AG09309 (cell line): ENCODE data around the gene FOXK2.
A peak's percentile ranks its signal among the peaks of the same experiment; 100 is the strongest.

Experiments
- DNase-seq: peaks from one replicate; pipeline ENCODE4 v3.0.0-alpha.2; 2010; ENCODE audit warnings: low read depth
- H3K4me3 ChIP-seq: 2 replicates; pipeline ENCODE4 v1.5.1; 2011; ENCODE audit warnings: mild to moderate bottlenecking, low read depth, low read length, moderate library complexity; ENCODE audit not compliant: control insufficient read depth
- CTCF ChIP-seq: IDR thresholded peaks from 2 replicates; pipeline ENCODE4 v1.5.1; 2011; ENCODE audit warnings: mild to moderate bottlenecking, low read depth, low read length, inconsistent platforms; ENCODE audit not compliant: insufficient read depth, control insufficient read depth; ENCODE audit errors: missing control alignments

FOXK2 gene

DNA sequence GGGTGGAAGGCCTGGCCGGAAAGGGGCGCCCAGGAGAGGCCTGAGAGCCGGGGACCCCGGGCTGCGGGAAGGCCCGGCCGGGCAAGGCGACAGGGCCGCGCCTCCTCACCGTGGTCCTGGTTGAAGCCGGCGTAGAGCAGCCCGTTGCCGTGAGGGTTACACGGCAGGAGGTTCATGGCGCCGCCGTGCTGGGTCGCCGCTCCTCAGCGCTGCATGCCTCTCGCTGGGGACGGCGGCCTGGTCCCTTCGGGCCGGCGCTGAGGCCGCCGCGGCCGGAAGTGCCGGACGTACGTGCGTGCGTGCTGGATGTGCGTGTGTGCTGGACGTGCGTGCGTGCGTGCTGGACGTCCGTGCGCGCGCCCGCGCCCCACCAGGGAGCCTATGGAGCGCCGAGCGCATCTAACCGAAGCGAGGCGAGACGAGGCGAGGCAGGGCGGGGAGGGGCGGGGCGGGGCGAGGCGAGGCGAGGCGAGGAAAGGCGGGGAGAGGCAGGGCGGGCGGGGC lies 128.7 kb downstream of the FOXK2 start, which contains the start of gene WDR45B:
TSS of gene WDR45B (minus strand) at position 280 of the 504 bp plus-strand sequence. CDS start at position 176, 104 bp downstream.
- TF ChIP-seq CTCF = no peak
- peak within 1 kb of the TSS; percentile 94 for H3K4me3 ChIP-seq
- peak; percentile 92 for DNase-seq

GRCh38 chr17:82648742-82649331 lies 129.3 kb downstream of the FOXK2 start:
- H3K4me3 ChIP-seq = peak overlapping the region; percentile 55
- DNase-seq = no peak
- TF ChIP-seq CTCF = no peak

- no peak for DNase-seq
- H3K4me3 ChIP-seq = no peak overlapping the region
- TF ChIP-seq CTCF = no peak
Measured at GRCh38 chr17:82649501-82650261, 130.1 kb downstream of the FOXK2 start.

DNA sequence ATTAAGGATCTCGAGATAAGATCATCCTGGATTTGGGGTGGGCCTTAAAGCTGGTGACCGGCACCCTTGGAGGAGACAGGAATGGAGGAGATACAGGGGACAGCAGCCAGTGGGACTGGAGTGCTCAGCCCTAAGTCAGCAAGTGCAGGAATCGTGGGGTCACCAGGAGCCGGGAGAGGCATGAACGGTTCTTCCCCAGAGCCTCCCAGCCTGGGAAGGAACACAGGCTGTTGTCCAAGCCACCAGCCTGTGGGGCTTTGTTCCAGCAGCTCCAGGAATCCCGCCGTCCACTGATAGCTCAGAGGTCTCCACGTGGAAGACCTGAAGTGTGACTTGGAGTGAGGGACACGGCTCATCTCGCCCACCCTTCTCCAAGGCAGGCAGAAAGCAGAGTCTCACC lies 131.2 kb downstream of the FOXK2 start:
- no peak for DNase-seq
- H3K4me3 ChIP-seq = no peak overlapping the region
- no peak for TF ChIP-seq CTCF

DNA sequence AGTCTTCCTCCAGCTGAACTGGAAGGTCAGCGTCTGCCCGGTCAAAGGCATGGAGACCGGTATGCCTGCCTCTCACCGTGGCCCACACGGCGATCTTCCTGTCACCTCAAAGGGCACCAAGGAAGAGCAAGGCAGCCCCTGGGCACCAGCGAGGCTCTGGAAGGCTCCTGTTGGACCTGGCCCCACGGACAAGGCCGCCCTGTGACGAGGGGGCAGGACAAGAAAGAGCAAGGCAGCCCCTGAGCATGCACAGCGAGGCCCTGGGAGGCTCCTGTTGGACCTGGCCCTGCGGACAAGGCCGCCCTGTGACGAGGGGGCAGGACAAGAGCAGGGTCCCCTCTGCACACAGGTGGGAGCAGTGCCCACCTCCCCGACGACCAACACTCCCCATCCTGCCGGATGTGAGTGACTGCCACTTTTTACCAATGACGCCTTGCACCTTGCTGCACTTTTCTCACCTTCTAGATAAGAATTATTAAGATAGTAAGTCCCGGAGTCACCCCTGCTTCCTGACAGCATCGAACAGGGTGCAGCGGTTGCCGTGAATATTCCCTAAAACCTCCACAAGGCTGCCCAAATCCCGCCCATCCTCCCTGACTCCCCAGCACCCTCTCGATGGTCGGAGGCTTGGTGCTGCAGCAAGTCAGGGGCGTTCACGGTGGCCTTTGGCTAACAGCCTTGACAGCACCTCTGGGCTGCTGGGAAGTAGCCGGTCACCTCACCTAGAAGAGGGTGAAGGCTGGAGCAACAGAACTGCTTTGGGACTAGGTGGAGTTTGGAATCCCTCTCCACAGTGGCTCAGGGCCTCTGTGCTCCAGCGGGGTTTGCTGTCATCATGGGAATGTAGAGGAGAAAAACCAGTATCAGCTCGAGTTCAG lies 134.4 kb downstream of the FOXK2 start:
- no peak for TF ChIP-seq CTCF
- no peak overlapping the region for H3K4me3 ChIP-seq
- DNase-seq = no peak
